GM12878 (cell line): ENCODE data around the gene ZNF202. TPM values are rescaled to one million over a fixed set of nuclear protein-coding genes. Genes with fewer than 3 reads are reported as not detected.

Experiments
- ATAC-seq: fragments of 200-7000 bp; cut with Tn5 transposase; 3 replicates; pipeline ENCODE4 v1.9.1; 2020; ENCODE audit warnings: mild to moderate bottlenecking, moderate library complexity
- BruUV-seq: library from RNA; stranded (reverse); fragments of 400-500 nt; replicated peaks from 2 replicates; lab custom pipeline; 2021; lab: Mats Ljungman, UMichigan
- CTCF ChIA-PET: fragments of 300-600 bp; sonication (Branson Sonifier 250); formaldehyde crosslinking; extraction: SDS; loops from one replicate; lab custom pipeline; 2021; ENCODE audit warnings: inconsistent platforms; lab: Yijun Ruan, JAX
- POLR2A ChIA-PET: fragments of 350-600 bp; formaldehyde crosslinking; extraction: SDS; loops from one replicate; lab custom pipeline; 2021; ENCODE audit warnings: inconsistent platforms; lab: Charles Lee
- RAD21 ChIA-PET: fragments of 300-600 bp; sonication (Branson Sonifier 250); formaldehyde crosslinking; loops from one replicate; lab custom pipeline; 2023; ENCODE audit warnings: antibody characterized with exemption; ENCODE audit not compliant: unreplicated experiment; lab: Charles Lee
- SMC1A ChIA-PET: fragments of 300-600 bp; sonication (Branson Sonifier 250); formaldehyde crosslinking; loops from one replicate; lab custom pipeline; 2023; ENCODE audit not compliant: unreplicated experiment, uncharacterized antibody; lab: Charles Lee
- DNase-seq: peaks from one replicate; pipeline ENCODE4 v3.0.0-alpha.2; 2011; ENCODE audit warnings: low read depth, low spot score
- FAIRE-seq: peaks from 3 replicates; lab custom pipeline; 2011; peaks lifted over from hg19 to GRCh38; lab: Jason Lieb, UNC
- H2AFZ ChIP-seq: 2 replicates; pipeline ENCODE4 v1.6.0; 2011; ENCODE audit warnings: low read depth, low read length, control low read depth; ENCODE audit not compliant: control insufficient read depth
- H3K27ac ChIP-seq: 2 replicates; pipeline ENCODE4 v1.5.1; 2011; ENCODE audit warnings: control low read depth; ENCODE audit not compliant: control insufficient read depth, insufficient read depth
- H3K27me3 ChIP-seq, 2 experiments: replicated peaks in 1 of 2; 2 replicates each; pipeline versions ENCODE4 v1.6.0 to v1.6.1; 2011; ENCODE audit warnings: low read length in 1 of 2; ENCODE audit not compliant: control insufficient read depth in 2 of 2, insufficient read depth in 2 of 2
- H3K36me3 ChIP-seq, 2 experiments: 2 replicates each; pipeline ENCODE4 v1.5.1; 2011; ENCODE audit warnings: low read length in 1 of 2; ENCODE audit not compliant: control insufficient read depth in 2 of 2, insufficient read depth in 2 of 2
- H3K4me1 ChIP-seq: 2 replicates; pipeline ENCODE4 v1.6.1; 2011; ENCODE audit warnings: mild to moderate bottlenecking, low read length, moderate library complexity, mixed read lengths; ENCODE audit not compliant: control insufficient read depth, insufficient read depth
- H3K4me2 ChIP-seq: 2 replicates; pipeline ENCODE4 v1.6.0; 2011; ENCODE audit warnings: control low read depth; ENCODE audit not compliant: control insufficient read depth, insufficient read depth
- H3K4me3 ChIP-seq: fragments of 200-600 bp; sonication (generic); 2 replicates; pipeline ENCODE4 v1.5.1; 2016
- H3K79me2 ChIP-seq: 2 replicates; pipeline ENCODE4 v1.6.0; 2011; ENCODE audit warnings: low read length; ENCODE audit not compliant: control insufficient read depth, insufficient read depth
- H3K9ac ChIP-seq: 2 replicates; pipeline ENCODE4 v1.8.0; 2011; ENCODE audit warnings: low read length, control low read depth, mixed read lengths; ENCODE audit not compliant: control insufficient read depth, insufficient read depth
- H3K9me3 ChIP-seq: replicated peaks from 3 replicates; pipeline ENCODE4 v1.5.1; 2011; ENCODE audit warnings: mild to moderate bottlenecking, low read length; ENCODE audit not compliant: control insufficient read depth, insufficient read depth
- H4K20me1 ChIP-seq: 2 replicates; pipeline ENCODE4 v1.6.0; 2011; ENCODE audit not compliant: control insufficient read depth, insufficient read depth
- ESRRA ChIP-seq: IDR thresholded peaks from 2 replicates; pipeline ENCODE4 v1.6.1; 2012; ENCODE audit warnings: mild to moderate bottlenecking, low read length, improper control_type of control experiment
- FOS ChIP-seq: IDR thresholded peaks from 3 replicates; pipeline ENCODE4 v1.6.1; 2011; ENCODE audit warnings: borderline replicate concordance; ENCODE audit not compliant: insufficient read length; ENCODE audit errors: extremely low read depth
- MTA3 ChIP-seq: IDR thresholded peaks from 2 replicates; pipeline ENCODE4 v1.6.1; 2012; ENCODE audit warnings: low read length, inconsistent platforms, borderline replicate concordance
- RCOR1 ChIP-seq: conservative IDR thresholded peaks from 2 replicates; pipeline ENCODE4 v1.6.1; 2012; ENCODE audit warnings: low read depth, low read length, improper control_type of control experiment
- RELA ChIP-seq: fragments of 450-650 bp; IDR thresholded peaks from 2 replicates; pipeline ENCODE4 v1.8.0; 2014; ENCODE audit warnings: borderline replicate concordance; ENCODE audit not compliant: partially characterized antibody
- TARDBP ChIP-seq: IDR thresholded peaks from 2 replicates; pipeline ENCODE4 v1.6.1; 2016; ENCODE audit warnings: borderline replicate concordance
- in situ Hi-C: fragments of 300-500 bp; cut with MboI; formaldehyde crosslinking; loops from 9 replicates; pipeline ENCODE4 v1.14.3; 2018; ENCODE audit warnings: mixed read lengths
- intact Hi-C: fragments of 100-400 bp; cut with micrococcal nuclease; formaldehyde crosslinking; loops from one replicate; pipeline ENCODE4 v1.14.2; 2022; ENCODE audit not compliant: unreplicated experiment
- polyA plus RNA-seq, 11 experiments: library from polyadenylated mRNA; depleted of rRNA in 4 of 11; unstranded in 6 of 11; stranded (reverse) in 5 of 11; fragments of >200 nt; fragmentation: Nextera tagmentation in 4 of 11; fragmentation: Illumina TruSeq in 1 of 11; extraction: Ambion mirVana in 4 of 11; extraction: Trizol in 1 of 11; gene quantifications; 1 replicate in 1 of 11; 2 replicates in 10 of 11; pipeline versions ENCODE4 v1.2.1 to v1.2.3, GENCODE V29; 2011 to 2016; ENCODE audit warnings: inconsistent platforms in 2 of 11, missing spikeins in 2 of 11, low read depth in 1 of 11
- total RNA-seq, 4 experiments: library from RNA; depleted of rRNA in 3 of 4; stranded (reverse); fragments of >200 nt in 3 of 4; fragmentation: Illumina TruSeq in 1 of 4; extraction: Trizol in 1 of 4; gene quantifications; 2 replicates each; pipeline versions ENCODE4 v1.2.1 to v1.2.3, GENCODE V29; 2013 to 2021
- TF ChIP-seq, protein P1 (sequence below): fragments of 450-650 bp; IDR thresholded peaks from 2 replicates; pipeline ENCODE4 v1.6.1; 2017; ENCODE audit warnings: antibody characterized with exemption, mild to moderate bottlenecking, moderate library complexity
- TF ChIP-seq, protein P2 (sequence below), 3 experiments: IDR thresholded peaks in 2 of 3; conservative IDR thresholded peaks in 1 of 3; 2 replicates each; pipeline ENCODE4 v1.5.1; 2011; ENCODE audit warnings: low read depth in 3 of 3, low read length in 3 of 3, mild to moderate bottlenecking in 3 of 3, control low read depth in 2 of 3, moderate library complexity in 2 of 3, inconsistent platforms in 1 of 3, mixed read lengths in 1 of 3; ENCODE audit not compliant: control insufficient read depth in 2 of 3, insufficient read depth in 1 of 3; ENCODE audit errors: extremely low read depth in 1 of 3
- TF ChIP-seq, protein P3 (sequence below): IDR thresholded peaks from 2 replicates; pipeline ENCODE4 v1.6.1; 2012; ENCODE audit warnings: improper control_type of control experiment, low read depth, low read length; ENCODE audit not compliant: insufficient replicate concordance

Gene ZNF202
- total and polyA plus RNA-seq, 10 of the 15 experiments (the other 5 are each of a cell fraction or from before 2014, with no cell fraction given) = 2.6 to 13.6 (median 12.2) TPM

DNA sequence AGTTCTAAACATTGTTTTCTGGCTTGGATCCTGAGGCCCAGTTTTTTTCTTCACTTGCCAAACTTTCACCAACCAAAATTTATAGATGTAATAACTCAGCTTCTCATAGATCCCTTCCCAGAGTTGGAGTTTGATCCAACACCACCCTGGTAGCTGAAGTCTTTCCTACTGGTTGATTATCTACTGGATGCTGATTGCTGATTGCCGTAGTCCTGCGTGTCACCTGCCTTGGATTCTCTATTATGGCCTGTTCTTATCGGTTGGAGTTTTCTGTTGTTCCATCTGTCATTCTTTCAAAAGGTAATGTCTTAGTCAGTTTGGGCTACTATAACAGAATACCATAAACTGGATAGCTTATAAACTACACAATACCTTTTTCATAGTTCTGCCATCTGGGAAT lies 30.2 kb upstream of the ZNF202 start (continued):
- TF ChIP-seq, protein P1, sequence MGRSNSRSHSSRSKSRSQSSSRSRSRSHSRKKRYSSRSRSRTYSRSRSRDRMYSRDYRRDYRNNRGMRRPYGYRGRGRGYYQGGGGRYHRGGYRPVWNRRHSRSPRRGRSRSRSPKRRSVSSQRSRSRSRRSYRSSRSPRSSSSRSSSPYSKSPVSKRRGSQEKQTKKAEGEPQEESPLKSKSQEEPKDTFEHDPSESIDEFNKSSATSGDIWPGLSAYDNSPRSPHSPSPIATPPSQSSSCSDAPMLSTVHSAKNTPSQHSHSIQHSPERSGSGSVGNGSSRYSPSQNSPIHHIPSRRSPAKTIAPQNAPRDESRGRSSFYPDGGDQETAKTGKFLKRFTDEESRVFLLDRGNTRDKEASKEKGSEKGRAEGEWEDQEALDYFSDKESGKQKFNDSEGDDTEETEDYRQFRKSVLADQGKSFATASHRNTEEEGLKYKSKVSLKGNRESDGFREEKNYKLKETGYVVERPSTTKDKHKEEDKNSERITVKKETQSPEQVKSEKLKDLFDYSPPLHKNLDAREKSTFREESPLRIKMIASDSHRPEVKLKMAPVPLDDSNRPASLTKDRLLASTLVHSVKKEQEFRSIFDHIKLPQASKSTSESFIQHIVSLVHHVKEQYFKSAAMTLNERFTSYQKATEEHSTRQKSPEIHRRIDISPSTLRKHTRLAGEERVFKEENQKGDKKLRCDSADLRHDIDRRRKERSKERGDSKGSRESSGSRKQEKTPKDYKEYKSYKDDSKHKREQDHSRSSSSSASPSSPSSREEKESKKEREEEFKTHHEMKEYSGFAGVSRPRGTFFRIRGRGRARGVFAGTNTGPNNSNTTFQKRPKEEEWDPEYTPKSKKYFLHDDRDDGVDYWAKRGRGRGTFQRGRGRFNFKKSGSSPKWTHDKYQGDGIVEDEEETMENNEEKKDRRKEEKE = no peak
- no peak for TF ChIP-seq MTA3

DNA sequence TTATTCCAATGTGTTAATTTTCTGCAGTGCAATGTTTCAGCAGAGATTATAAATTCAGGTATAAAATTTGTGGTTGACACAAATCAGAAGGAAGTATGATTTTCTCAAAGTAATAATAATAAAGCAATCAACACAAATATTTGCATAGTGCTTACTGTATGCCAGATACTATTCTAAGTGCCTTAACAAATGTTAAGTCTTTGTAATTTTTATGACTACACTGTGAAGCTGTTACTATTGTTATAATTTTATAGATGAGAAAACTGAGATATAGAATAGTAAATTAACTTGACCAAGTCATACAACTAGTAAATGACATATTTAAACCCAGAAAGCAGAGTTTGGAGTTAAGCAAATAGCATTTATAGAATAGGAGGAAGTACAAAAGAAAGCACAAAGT lies 29.3 kb upstream of the ZNF202 start:
- POLR2A ChIA-PET = no interaction called here
- H3K9me3 ChIP-seq = no peaks in the 10 kb centered on the region; the same call in 2 of the 3 replicates
- no peak overlapping the region for H3K9ac ChIP-seq
- H3K4me2 ChIP-seq = no peak overlapping the region
- intact Hi-C loops = no loop called here
- no TSS peak for BruUV-seq
- SMC1A ChIA-PET = no interaction called here
- H3K36me3 ChIP-seq = no peaks in the 10 kb centered on the region
- no peak for TF ChIP-seq TARDBP
- no peak for TF ChIP-seq RELA
- TF ChIP-seq ESRRA = no peak
- TF ChIP-seq, protein P2, sequence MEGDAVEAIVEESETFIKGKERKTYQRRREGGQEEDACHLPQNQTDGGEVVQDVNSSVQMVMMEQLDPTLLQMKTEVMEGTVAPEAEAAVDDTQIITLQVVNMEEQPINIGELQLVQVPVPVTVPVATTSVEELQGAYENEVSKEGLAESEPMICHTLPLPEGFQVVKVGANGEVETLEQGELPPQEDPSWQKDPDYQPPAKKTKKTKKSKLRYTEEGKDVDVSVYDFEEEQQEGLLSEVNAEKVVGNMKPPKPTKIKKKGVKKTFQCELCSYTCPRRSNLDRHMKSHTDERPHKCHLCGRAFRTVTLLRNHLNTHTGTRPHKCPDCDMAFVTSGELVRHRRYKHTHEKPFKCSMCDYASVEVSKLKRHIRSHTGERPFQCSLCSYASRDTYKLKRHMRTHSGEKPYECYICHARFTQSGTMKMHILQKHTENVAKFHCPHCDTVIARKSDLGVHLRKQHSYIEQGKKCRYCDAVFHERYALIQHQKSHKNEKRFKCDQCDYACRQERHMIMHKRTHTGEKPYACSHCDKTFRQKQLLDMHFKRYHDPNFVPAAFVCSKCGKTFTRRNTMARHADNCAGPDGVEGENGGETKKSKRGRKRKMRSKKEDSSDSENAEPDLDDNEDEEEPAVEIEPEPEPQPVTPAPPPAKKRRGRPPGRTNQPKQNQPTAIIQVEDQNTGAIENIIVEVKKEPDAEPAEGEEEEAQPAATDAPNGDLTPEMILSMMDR (IDR thresholded peaks at IDR 0.05 in 2 of 3, conservative IDR thresholded peaks at IDR 0.05 in 1 of 3; ENCODE audit: control insufficient read depth in 2 of 3, extremely low read depth in 1 of 3, insufficient read depth in 1 of 3, low read depth in 3 of 3, low read length in 3 of 3) = no peak
- no peak for TF ChIP-seq FOS
- TF ChIP-seq, protein P3, sequence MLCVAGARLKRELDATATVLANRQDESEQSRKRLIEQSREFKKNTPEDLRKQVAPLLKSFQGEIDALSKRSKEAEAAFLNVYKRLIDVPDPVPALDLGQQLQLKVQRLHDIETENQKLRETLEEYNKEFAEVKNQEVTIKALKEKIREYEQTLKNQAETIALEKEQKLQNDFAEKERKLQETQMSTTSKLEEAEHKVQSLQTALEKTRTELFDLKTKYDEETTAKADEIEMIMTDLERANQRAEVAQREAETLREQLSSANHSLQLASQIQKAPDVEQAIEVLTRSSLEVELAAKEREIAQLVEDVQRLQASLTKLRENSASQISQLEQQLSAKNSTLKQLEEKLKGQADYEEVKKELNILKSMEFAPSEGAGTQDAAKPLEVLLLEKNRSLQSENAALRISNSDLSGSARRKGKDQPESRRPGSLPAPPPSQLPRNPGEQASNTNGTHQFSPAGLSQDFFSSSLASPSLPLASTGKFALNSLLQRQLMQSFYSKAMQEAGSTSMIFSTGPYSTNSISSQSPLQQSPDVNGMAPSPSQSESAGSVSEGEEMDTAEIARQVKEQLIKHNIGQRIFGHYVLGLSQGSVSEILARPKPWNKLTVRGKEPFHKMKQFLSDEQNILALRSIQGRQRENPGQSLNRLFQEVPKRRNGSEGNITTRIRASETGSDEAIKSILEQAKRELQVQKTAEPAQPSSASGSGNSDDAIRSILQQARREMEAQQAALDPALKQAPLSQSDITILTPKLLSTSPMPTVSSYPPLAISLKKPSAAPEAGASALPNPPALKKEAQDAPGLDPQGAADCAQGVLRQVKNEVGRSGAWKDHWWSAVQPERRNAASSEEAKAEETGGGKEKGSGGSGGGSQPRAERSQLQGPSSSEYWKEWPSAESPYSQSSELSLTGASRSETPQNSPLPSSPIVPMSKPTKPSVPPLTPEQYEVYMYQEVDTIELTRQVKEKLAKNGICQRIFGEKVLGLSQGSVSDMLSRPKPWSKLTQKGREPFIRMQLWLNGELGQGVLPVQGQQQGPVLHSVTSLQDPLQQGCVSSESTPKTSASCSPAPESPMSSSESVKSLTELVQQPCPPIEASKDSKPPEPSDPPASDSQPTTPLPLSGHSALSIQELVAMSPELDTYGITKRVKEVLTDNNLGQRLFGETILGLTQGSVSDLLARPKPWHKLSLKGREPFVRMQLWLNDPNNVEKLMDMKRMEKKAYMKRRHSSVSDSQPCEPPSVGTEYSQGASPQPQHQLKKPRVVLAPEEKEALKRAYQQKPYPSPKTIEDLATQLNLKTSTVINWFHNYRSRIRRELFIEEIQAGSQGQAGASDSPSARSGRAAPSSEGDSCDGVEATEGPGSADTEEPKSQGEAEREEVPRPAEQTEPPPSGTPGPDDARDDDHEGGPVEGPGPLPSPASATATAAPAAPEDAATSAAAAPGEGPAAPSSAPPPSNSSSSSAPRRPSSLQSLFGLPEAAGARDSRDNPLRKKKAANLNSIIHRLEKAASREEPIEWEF = no peak
- TF ChIP-seq RCOR1 = no peak
- TF ChIP-seq, all 136 proteins: peak for 0
- FAIRE-seq (no peak), ATAC-seq (no peak), DNase-seq (no peak)
- H3K27me3 ChIP-seq = no peaks in the 10 kb centered on the region
- H4K20me1 ChIP-seq = no peaks in the 10 kb centered on the region
- RAD21 ChIA-PET = no interaction called here
- H3K4me3 ChIP-seq = no peak overlapping the region
- CTCF ChIA-PET = no interaction called here
- H2AFZ ChIP-seq = no peak overlapping the region
- H3K27ac ChIP-seq = no peak overlapping the region
- no peaks in the 10 kb centered on the region for H3K79me2 ChIP-seq
- in situ Hi-C loops = no loop called here
- no peaks in the 10 kb centered on the region for H3K4me1 ChIP-seq
